HG03565 (cell line): Measurements from ENCODE around the gene ETV3.
A peak's percentile ranks its signal among the peaks of the same experiment; 100 is the strongest.
"Not testable (repeated sequence)": the region's sequence is repeated elsewhere in the genome, so short reads cannot be mapped to it uniquely, and the experiment has no call there.

ENCODE experiments used
- ATAC-seq: cut with Tn5 transposase; IDR thresholded peaks from one replicate; pipeline ENCODE4 v1.9.1; 2021; ENCODE audit warnings: mild to moderate bottlenecking, moderate library complexity; ENCODE audit not compliant: unreplicated experiment

Gene ETV3

DNA sequence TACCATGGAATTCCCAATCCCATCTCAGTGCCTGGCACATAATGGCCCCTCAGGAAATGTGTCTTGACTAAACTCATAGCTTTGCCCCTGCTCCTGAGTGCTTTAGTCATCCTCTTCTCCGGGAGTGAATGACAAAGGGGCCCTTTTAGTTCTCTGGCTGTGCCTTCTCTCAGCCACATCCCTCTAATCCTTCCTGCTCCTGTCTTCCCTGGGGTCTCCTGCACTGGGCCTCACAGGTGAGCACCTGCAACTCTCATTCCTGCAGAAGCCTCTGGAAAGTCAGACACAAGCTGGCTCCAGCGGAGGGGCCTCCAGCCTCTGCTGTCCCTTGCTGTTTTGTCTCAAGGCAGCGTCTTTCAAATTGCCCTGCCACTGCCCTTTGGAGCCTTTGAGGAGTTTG is 24.6 kb downstream of the ETV3 start:
- ATAC-seq, result no peak

DNA sequence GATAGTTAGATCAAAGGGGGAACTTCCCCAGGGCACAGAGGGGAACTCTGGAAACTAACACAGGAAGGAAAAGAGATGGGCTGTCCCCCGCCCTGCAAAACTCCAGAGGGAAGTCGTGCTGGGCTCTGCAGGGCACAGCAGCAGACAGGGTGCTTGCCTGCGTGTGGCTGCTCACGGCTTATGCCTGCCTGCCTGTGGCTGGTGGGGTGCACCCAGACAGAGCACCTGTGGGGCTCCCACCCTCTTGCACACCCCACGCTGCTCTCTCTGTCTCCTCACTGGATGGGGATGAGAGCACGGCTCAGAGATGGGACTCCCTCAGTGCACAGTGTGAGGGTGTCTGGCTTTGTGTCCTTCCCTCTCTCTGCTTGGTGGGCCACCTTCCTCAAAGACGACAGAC is 25.1 kb downstream of the ETV3 start:
- no peak for ATAC-seq

GRCh38 chr1:157112186-157112867 is 25.9 kb downstream of the ETV3 start:
- no peak for ATAC-seq

DNA sequence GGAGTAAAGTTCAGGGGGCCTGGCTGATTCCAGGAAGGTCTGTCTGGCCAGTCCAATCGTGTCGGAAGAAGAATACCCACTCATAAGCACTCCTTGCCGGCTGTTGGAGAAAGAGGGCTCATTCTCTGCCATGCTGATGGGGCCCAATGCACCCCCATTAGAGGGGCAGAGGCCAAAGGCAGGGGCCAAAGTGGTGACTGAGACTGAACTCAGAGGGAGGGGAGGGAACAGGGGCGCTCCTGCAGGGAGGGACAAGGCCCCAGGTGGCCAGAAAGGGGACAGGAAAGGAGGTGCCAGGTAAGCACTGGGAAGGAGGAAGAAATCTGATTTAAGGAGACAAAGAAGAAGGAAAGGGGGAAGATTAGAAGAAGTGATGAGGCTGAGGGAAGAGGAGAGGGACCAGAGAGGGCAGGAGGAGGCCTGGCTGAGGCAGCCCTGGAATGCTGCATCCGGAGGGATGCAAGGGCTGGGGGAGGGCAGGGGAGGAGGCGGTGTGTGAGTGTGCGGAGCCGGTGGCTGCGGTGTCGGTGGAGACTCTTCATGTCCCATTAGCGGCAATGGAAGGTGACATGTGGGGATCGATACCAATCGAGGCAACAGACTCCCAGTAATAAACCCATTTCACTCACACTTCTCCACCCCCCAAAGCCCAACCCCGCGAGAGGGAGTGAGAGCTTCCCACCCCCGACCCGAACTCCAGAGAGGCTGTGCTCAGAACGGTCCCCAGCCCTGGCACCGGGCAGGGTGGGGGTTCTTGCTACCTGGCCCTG is 26.6 kb downstream of the ETV3 start:
- no peak for ATAC-seq

DNA sequence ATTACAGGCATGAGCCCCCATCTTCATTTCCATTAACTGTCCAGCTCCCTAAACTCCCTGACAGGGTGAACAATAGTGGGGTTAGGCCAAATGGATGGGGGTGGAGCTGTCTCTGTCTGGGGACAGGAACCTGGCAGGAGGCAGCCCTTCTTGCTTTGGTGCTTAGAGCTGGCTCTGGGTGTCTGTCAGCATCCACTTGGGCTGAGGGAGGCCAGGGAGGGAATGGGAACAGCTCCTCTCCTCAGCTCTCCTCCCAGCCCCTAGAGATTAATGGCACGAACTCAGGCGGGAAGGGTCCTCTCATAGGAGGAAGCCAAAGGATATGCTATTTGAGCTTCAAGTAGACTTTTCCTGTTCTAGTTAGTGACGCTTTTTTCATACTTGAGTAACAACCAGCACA is 27.5 kb downstream of the ETV3 start:
- ATAC-seq, result no peak

GRCh38 chr1:157110003-157110402 is 28.2 kb downstream of the ETV3 start:
- ATAC-seq, result no peak

- no peak for ATAC-seq
Observed at GRCh38 chr1:157108448-157108847, 29.7 kb downstream of the ETV3 start.

GRCh38 chr1:157107702-157108101 is 30.5 kb downstream of the ETV3 start:
- ATAC-seq, result no peak

- ATAC-seq, result no peak
Observed at GRCh38 chr1:157106813-157107189, 31.4 kb downstream of the ETV3 start.

DNA sequence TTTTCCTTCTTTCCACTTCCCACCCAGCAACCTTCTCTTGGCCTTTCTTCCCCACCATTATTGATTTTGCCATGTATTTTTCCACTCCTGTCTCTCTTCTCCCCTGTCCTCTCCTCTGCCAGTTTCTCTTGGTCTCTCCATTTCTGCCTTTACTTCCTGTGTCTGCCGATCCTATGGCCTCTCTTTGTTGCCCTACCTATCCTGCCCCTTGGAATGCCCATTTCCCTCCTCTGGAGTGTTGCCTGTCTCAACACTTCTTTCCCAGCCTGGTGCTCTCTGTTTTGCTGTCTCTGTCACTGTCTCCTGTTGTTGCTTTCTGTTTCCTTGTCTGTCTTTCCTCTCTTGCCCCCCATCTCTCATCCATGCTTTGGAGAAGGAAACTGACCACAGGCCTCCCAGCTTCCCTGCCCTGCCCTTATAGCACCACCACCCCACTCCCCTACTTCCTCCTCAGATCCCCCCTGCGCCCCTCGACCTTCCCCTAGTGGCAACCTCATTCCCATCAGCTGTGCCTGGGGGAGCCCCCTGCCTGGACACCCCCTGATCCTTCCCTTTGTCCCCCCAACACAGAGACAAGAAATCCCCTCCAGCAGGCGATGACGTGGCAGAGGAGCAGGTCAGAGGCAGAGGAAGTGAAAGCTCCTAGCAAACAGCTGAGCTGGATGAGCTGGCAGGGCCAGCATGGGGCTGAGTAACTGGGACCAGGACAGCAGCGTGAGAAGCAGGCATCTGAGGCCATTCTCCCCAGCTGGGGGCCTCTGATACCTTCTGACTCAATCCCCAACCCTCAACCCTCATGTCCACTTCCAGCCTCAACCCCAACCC is 32.0 kb downstream of the ETV3 start:
- ATAC-seq, result peak; percentile 83

- ATAC-seq, result no peak
Observed at GRCh38 chr1:157105298-157105987, 32.8 kb downstream of the ETV3 start.

GRCh38 chr1:157104598-157105293 is 33.4 kb downstream of the ETV3 start:
- no peak for ATAC-seq

DNA sequence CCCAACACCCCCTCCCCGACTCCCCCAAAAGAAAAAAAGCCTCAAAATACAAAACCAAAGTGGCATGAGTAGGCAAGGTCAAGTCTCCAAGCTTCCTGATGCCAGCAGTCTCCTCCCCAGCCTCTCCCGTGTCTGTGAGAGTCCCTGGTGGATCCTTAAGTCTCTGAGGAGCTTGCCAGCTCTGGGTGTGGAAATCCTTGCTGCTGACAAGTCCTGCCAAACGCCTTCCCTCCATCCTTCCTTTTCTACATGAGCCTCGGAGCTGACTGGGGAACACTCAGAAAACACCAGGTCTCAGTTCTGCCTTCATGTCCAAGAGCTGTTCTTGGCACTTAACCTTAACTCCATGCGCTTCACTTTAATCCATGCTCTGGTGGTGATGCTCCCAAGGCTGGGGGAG is 34.9 kb downstream of the ETV3 start:
- no peak for ATAC-seq

GRCh38 chr1:157101149-157101548 is 37.0 kb downstream of the ETV3 start:
- no peak for ATAC-seq

GRCh38 chr1:157099633-157100009 is 38.6 kb downstream of the ETV3 start, which contains the start of gene ETV3L:
Gene ETV3L, minus strand, starts transcription at chr1:157099808. Its CDS starts 285 bp downstream, at chr1:157099523.
- ATAC-seq, result no peak

DNA sequence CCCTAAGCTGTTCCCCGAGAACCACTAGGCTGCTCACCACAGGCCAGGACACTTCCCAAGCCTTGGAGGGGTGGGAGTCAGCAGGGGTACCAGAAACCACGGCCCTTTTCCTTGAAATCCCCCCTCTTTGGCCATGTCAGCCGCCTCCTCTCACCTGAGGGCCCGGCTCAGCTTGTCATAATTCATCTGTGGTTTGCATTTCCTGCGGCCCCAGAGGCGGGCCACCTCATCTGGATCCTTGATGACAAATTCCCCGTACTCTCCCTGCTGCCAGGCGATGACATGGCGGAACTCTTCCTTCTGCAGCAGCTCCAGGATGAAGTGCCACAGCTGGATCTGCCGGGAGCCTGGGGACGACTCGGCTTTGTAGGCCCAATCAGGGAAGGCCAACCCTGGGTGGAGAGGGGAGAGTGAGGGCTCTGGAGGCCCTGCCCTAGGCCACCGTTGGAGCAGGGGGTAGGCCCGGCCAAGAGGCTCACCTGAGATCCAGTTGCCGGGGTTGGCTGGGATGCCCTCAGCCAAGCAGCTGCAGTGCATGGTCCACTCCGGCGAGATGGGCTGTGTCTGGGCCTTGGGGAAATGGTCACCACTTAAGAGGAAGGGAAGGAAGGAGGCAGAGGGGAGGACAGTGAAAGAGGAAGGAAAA is 39.1 kb downstream of the ETV3 start:
- not testable (repeated sequence) for ATAC-seq

DNA sequence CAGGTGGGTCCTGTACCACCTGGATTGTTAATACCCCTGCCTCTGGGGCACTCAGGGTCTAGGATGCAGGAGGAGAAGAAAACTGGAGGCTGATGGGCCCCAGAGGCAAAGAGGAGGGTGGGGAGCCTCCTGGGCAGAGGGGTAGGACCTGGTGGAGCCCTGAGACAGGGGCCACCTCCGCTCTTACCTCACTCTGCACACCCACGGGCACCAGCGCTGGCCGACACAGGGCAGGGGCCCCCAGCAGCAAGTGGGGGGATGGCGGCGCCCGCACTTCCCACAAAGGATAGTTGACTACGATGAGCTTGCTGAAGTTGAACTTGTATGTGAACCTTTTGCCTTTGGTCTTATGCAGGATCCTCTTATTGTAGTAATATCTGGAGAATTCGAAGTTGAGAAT is 39.7 kb downstream of the ETV3 start:
- no peak for ATAC-seq

GRCh38 chr1:157097692-157098091 is 40.5 kb downstream of the ETV3 start:
- no peak for ATAC-seq

DNA sequence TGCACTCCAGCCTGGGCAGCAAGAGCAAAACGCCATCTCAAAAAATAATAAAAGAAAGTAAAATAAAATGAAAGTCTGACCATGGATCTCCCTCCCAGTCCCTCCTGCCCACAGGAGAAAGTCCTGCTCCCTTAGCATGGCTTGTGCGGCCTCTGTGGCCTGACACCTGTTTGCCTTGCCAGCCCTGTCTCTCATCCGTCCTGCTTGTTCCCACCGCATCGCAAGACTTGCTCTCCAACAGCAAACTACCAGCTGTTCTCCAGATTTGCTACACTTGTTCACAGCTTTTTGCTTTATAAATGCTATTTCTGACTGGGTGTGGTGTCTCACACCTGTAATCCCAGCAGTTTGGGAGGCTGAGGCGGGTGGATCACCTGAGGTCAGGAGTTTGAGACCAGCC is 41.3 kb downstream of the ETV3 start:
- ATAC-seq, result no peak

GRCh38 chr1:157095551-157095950 is 42.6 kb downstream of the ETV3 start:
- ATAC-seq, result no peak
